D341Med (cell line): ENCODE measurements around the gene TPPP.
"Not testable (repeated sequence)": the region's sequence is repeated elsewhere in the genome, so short reads cannot be mapped to it uniquely, and the experiment has no call there.

Experiments
- DNase-seq: peaks from one replicate; pipeline ENCODE4 v3.0.0; 2012; ENCODE audit warnings: low spot score

TPPP gene

GRCh38 chr5:693271-694041, at the start of gene TPPP:
TSS of gene TPPP (minus strand) at chr5:693352. CDS start at chr5:678060, 15,292 bp downstream.
- DNase-seq: peak; percentile 95

GRCh38 chr5:742276-742675, 49.1 kb upstream of the TPPP start:
- not testable (repeated sequence) for DNase-seq

DNA sequence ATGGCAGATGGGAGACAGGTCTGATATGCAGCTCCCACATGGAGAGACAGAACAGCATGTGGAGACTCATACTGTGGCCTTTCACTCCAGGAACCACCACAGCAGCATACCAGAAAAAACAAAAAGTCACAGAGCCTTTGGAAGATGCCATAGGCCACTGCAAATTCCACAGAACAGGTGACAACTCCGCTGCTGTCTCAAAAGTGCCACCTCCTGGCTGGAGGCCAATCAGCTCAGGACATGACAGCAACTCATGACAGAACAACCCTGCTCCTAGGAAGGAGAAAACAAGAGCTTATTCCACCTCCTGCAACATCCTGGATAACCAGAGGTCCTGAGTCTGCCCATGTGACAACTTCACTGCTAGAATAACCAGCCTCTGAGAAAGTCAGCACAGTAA, 41.0 kb upstream of the TPPP start:
- not testable (repeated sequence) for DNase-seq

GRCh38 chr5:732754-733454, 39.8 kb upstream of the TPPP start:
- not testable (repeated sequence) for DNase-seq

DNA sequence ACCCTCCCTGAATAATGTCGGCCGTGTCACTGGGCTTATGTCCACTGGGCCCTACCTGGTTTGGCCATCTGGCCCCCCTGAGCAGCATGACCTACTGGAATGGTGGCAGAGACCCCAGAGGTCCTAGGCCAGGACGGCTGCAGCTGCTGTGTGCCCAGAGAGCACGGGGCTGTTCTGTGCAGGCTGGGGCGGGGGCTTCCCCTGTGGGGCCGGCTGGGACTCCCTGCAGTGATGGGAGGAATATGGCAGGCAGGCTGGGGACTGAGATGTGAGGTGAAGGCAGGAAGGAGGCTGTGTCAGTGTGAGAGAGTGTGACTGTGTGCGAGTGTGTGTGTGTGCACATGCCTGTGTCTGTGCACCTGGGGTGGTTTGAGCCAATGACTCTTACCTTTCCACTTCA, 36.1 kb upstream of the TPPP start:
- DNase-seq: not testable (repeated sequence)

- not testable (repeated sequence) for DNase-seq
These were observed 33.9 kb upstream of the TPPP start for GRCh38 chr5:727087-727486.

GRCh38 chr5:723865-724264, 30.7 kb upstream of the TPPP start:
- DNase-seq: not testable (repeated sequence)

- not testable (repeated sequence) for DNase-seq
These were observed 30.2 kb upstream of the TPPP start for GRCh38 chr5:723309-723708.

GRCh38 chr5:719379-719778, 26.2 kb upstream of the TPPP start:
- DNase-seq: not testable (repeated sequence)

- DNase-seq: no peak
These were observed 24.0 kb upstream of the TPPP start for GRCh38 chr5:717143-717542.

DNA sequence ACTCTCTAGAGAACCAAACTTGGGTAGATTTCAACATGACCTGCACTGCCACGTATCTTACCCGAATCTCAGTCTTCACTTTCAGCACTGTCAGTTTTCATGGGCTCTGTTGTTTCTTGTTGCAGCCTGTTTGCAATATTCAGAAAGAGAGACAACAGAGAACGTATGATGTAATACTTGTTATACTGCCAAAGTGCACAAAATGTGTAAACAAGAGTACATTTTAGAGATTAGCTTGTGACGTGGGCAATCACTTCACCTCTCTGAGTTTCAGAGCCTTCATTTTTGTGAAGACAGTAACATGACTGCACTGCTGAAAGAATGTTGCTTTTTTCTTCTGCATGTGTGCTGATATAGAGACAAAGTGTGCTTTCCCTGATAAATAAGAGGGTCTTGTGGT, 23.6 kb upstream of the TPPP start:
- DNase-seq: not testable (repeated sequence)

DNA sequence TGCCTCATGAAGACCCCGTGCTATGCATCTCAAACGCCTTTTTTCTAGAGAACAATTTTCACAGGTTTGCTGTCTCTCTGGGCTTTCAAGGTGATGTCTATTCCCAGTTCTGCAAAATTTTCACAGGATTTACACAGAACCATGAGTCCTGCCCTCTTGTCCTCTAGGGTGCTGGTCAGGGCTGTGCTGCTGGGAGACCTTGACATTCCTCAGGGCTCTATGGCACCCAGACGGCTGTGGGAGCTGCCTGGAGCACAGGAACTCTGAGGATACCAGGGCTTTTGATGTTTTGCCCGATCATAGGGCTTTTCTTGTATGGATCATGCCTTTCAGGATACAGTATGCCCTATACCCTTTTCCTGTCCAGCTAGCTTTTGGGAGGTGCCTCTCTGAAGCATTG, 22.5 kb upstream of the TPPP start:
- not testable (repeated sequence) for DNase-seq

- DNase-seq: not testable (repeated sequence)
These were observed 21.3 kb upstream of the TPPP start for GRCh38 chr5:714215-715118.

GRCh38 chr5:713686-714085, 20.5 kb upstream of the TPPP start:
- not testable (repeated sequence) for DNase-seq

GRCh38 chr5:708848-709517, 15.8 kb upstream of the TPPP start:
- DNase-seq: not testable (repeated sequence)

DNA sequence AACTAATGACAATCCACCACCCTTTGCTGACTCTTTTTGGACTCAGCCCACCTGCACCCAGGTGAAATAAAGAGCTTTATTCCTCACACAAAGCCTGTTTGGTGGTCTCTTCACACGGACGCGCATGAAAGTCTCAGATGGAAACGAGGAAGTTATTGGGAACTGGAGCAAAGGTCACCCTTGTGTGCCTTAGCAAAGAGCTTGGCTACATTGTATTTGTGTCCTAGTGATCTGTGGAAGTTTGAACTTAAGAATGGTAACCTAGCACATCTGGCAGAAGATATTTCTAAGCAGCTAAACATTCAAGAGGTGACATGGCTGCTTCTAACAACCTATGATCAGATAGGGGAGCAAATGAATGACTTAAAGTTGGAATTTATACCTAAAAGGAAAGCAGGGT, 15.2 kb upstream of the TPPP start:
- DNase-seq: not testable (repeated sequence)

GRCh38 chr5:706127-706526, 13.0 kb upstream of the TPPP start:
- DNase-seq: not testable (repeated sequence)

- not testable (repeated sequence) for DNase-seq
These were observed 3.9 kb upstream of the TPPP start for GRCh38 chr5:696753-697702.

DNA sequence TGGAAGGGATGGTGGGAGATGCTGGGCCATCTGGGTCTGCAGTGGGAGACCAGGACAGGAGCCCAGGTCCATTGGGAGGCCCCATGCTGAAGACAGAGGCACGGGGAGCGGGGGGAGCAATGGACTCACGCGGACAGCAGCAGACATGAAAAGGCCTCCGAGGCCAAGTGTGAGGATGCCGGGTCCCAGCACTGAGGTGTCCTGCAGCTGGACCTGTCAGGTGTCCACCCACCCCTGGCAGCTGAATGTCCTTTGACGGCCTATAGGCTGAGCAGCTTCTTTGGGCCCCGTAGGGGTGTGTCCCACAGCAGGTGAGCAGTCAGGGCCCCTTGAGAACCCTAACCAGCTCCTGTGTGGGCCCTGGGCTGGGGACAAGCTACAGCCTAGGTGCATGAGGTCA, 3.0 kb upstream of the TPPP start:
- DNase-seq: not testable (repeated sequence)

DNA sequence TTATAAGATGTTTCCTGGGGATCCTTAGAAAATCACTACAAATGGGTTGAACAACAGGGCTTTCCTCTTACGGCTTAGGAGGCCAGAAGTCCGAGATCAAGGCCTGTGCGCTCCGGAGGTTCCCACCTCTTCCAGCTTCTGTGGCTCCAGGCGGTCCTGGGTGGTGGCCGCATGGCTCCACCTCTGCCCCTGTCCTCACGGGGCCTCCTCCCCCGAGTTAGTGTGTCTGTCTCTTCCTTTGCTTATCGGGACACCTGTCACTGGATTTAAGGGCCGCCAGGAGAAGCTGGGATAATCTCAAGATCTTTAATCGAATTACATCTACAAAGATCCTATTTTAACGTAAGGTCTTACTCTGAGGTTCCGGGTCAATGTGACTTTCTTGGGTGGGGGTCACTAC, 2.3 kb upstream of the TPPP start:
- DNase-seq: not testable (repeated sequence)

DNA sequence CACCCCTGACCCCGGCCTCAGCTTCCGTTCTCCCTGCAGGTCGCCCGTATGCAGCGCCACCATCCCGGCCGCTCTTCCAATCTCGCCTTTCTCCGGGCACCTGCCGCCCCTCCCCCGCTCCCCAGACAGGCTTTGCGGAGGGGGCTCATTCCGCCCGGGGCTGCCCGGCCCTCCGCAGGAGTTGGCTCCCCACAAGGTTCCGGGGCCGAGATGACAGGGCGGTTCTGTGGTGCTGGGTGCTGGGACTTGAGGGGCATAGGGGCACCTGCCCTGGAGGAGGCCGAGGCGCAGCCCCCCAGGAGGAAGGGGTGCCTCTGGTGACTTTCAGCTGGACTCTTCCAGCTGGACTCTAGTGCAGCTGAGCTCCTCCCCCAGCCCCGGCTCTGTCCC, 885 bp upstream of the TPPP start:
- not testable (repeated sequence) for DNase-seq
